GM19099 (cell line): ENCODE data around the gene DTYMK.
A peak's percentile ranks its signal among the peaks of the same experiment; 100 is the strongest.

Experiments used
- POLR2A ChIP-seq: IDR thresholded peaks from 3 replicates; pipeline ENCODE4 v1.6.1; 2011; ENCODE audit warnings: low read depth; ENCODE audit not compliant: insufficient read length; ENCODE audit errors: extremely low read depth

Gene DTYMK

DNA sequence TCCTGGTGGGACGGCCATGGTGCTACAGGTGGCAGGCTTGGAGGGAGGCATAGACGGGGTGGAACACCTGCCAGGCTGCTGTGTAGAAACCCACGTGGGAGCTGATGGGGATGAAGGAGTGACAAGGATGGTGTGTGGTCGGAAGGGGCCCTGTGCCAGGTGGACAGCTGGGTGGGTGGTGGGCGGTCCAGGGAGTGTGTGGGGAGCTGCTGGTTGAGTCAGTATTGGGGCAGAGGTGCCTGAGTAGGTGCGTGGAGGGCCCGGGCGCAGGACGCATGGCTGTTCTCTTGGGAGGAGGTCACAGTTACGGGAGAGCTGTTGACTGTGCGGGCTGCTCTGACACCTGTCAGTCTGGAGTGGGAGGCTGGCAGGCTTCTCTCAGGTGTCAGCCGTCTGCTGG, 35.2 kb upstream of the DTYMK start:
- no peak for TF ChIP-seq POLR2A

DNA sequence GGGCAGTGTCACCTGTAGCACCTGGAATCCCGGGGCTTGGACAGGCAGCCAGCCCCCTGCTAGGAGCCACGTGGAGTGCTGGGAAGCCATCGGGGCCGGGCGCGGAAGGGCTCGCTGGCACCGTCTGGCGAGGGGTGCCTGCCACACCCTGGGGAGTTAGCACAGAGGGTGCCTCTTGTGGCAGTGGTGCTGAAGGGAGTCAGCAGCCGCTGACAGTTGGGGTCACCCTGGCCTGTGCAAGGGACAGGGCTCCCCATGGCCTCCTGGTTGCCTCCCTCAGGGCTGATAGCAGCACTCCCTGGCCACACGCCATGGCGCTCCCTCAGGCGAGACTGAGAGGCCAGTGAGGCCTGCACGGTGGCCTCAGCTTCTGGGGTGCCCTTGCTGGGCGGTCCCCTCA, 33.9 kb upstream of the DTYMK start:
- no peak for TF ChIP-seq POLR2A

DNA sequence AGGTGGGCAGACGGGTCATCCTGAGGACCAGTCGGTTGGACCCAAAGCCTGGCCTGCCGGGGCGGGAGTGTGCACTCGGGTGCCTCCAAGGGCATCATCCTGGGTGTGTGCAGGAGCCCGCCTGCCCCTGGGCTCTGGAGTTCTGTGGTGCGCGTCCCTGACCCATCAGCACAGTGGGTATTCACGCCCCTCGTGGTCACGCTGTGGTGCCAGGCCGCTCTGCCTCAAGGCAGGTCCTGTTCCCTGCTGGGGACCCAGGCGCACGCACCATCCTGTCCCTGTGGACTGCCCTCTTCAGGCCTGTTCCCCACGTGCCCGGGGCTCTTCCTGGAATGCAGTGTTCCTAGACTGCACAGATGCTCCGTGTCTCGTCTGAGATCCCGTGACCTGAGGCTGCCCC, 33.5 kb upstream of the DTYMK start:
- TF ChIP-seq POLR2A = no peak

DNA sequence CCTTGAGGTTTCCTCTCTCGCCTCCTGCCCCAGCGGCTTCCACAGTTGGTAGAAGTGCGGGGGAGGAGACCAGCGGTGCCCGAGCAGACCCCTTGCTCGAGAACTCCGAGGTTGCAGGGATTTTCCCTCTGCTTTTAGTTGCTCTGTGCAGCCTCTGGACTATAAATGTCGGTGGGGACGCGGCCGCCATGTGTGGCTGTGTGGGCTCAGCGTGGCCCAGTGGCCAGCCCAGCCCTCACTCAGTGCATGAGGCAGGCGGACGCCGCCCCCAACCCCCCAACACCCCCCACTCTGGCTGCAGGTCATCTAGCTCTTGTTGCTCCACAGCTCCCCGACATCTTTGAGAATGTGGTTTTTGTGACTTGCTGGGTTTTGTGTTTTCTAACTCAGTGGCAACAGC, 32.5 kb upstream of the DTYMK start:
- no peak for TF ChIP-seq POLR2A

DNA sequence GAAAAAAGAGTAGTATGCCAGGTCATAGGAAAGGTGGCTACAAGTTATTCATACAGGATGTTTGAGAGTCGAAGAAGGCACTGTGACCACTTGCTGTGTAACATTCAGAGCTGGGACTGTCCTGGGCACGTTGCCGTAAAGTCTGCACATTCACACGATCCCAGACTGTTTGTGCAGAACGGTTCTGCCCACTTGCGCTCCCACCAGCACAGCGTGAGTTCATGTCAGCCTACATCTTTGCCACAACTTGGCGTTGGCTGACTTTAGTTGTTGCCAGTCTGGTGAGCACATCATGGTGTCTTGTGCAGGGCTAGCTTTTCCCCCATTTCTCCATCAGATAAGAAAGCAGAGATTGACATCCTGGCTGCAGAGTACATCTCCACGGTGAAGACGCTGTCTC, 22.3 kb upstream of the DTYMK start:
- no peak for TF ChIP-seq POLR2A

DNA sequence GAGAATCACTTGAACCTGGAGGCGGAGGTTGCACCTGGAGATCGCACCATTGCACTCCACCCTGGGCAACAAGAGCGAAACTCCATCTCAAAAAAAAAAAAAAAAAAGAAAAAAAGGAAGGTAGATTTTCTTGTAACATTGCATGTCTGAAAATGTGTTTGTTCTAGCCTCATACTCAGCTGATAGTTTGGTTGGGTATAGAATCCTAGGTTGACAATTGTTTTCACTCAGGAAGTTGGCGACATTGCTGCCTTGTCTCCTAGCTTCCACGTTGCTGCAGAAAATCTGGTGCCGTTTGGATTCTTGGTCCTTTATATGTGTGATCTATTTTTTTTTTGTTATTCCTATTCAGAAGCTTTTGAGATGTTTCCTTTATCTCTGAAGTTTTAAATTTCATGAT, 19.9 kb upstream of the DTYMK start:
- TF ChIP-seq POLR2A = no peak

DNA sequence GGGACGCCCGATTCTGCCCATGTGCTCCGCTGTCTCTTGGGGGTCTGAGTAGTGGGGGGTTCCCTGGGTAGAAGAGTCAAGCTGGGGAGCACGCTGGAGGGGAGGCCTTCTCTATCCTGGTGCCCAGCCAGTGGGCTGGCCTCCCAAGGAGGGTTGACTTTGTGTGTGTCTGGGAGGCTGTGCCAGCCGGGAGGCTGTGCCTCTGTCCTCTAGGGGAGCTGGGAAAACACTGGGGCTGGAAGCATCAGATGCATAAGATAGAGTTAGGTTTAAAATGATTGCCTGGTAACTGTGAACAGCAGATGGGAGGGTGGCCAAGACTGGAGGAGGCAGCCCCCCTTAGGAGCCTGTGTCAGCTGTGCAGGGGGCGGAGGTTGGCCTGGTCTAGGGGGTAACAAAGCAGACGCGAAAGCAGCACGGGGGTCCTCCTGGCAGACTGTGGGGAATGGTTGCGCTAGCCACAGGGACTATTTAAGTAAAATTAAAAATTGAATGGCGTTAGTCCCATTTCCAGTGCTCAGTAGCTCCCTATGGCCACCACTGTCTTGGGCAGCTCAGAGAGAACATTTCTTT, 16.5 kb upstream of the DTYMK start:
- no peak for TF ChIP-seq POLR2A

DNA sequence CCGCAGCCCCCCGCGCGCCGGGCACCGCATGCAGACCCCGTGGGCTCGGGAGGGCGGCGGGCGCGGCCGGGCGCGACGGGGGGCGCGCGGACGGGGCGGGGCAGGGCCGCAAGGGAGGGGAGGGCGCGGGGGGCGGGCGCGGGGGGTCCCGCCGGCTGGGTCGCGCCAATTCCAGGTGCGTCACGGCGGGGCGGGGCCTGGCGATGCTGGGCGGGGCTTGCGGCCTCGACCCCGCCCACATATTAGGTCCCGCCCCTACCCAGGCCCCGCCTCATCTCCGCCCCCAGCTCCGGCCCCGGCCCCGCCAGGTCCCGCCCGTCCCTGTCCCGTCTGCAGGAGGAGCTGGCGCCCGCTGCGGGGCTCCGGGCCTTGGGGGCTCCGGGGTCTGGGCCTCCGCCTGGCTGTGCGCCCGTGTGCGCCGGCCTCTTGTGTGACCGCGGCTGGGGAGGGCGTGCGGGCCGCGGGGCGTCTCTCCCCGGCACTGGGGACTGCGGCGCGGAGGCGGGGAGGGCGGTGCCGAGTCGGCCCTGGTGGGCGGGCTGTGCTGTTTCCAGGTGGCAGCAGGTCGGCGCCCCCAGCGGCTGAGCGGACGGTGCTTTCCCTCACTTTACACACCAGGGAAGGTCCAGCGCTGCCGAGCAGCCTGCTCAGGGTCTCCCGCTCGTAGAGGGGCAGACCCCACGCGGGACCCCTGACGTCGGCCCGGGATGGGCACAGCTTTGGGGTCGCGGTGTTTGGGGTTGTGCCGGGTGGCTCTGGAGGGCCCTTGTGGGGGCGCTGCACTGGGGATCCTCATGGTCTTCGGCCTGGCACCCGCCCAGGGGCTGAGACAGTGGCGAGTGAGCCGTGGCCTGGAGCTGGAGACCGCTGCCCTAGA, 15.8 kb upstream of the DTYMK start:
- TF ChIP-seq POLR2A = no peak

DNA sequence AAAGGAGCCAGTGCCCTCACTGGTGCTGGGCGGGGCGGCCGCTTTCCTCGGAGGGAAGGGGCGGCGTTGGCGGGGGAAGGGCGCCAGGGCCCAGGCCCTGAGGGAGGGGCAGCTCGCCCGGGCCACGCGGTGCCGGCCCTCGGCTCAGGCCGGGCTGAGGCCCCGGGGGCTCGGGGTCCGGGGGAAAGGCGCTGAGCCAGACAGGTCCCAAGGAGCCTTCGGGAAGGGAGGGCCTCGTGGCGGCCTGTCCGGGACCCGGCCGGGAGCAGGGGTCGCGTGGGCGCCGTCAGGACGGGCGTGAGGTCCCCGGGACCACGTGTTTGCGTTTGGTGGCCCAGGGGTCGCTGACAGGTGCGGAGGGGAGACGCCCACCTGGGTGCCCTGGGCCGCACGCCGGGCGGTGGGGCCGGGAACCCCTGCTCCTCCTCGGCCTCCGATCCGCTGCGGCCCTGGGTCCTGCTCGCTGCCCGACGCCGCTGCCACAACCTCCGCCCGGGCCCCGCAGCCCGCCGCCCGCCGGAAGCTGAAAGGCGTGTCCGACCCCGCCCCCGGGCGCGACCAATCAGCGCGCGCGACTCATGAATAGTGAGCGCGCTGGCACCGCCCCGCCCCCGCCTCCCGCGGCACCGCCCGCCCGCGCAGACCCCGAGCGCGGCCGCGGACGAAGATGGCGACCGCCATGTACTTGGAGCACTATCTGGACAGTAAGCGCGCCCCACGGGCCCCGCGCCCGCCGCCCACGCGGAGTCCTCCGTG, 15.0 kb upstream of the DTYMK start, which contains the start of gene ING5:
TSS of gene ING5 (plus strand) at position 641 of the 756 bp plus-strand sequence. CDS start at position 668, 27 bp downstream.
- peak; percentile 77 for TF ChIP-seq POLR2A

DNA sequence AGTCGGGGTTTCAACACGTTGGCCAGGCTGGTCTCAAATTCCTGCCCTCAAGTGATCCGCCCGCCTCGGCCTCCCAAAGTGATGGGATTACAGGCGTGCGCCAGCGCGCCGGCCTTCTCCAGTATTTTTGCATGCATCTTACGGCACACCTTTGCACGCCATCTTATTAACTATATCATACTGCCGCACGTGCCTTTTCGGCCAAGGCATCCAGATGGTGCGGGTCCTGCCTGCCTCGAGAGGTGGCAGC, 14.5 kb upstream of the DTYMK start:
- TF ChIP-seq POLR2A = no peak

DNA sequence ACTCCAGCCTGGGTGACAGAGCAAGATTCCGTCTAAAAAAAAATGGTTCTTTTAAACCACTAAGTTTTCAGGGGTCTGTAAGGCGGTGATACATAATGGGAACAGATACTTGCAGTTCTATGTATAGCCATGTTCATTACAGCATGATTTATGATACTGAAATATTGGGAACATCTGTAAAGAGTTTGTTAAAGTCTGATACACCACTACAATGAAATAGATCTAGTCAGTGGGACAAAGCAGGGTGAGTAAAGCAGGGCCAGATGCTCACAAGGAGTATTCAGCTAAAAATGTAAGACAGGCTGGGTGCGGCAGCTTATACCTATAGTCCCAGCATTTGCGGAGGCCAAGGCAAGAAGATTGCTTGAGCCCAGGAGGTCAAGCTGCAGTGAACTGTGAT, 9.0 kb upstream of the DTYMK start:
- no peak for TF ChIP-seq POLR2A

DNA sequence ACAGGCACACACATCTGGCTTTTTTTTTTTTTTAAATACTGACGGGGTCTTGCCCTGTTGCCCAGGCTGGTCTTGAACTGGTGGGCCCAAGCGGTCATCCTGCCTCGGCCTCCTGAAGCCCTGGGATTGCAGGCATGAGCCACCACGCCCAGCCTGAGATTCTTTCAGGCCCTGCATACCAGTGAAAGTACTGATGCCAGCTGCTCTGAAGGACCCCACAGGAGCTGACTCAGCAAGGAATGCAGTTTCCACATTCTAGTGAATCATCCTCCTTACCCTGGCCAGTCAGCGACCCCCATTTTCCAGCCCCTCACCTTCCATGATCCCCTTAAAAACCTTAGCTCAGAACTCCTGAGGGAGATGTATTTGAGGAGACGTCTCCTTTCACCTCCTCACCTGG, 5.8 kb upstream of the DTYMK start:
- no peak for TF ChIP-seq POLR2A

DNA sequence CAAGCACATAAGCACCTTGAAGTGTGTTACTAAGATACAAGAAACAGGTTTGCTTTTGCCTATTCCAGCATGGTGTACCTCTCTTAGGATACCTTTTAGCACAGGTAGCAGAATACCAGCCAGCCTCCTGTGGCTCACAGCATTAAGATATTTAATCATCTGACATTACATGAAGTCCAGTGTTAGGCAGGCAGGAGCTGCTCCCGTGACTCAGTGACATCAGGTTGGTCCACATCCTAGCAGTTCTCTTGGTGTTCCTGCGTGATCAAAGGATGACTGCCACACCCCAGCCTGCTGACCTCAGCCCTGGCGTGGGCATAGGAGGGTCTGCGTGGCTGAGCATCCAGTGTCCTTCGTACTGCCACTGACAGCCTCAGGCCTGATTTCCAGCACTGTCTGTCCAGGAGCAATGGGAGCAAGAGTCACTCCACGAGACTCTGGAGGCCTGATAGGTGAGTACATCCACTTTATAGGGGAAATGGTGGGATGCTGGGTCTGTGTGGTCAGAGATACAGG, 3.6 kb upstream of the DTYMK start:
- no peak for TF ChIP-seq POLR2A

DNA sequence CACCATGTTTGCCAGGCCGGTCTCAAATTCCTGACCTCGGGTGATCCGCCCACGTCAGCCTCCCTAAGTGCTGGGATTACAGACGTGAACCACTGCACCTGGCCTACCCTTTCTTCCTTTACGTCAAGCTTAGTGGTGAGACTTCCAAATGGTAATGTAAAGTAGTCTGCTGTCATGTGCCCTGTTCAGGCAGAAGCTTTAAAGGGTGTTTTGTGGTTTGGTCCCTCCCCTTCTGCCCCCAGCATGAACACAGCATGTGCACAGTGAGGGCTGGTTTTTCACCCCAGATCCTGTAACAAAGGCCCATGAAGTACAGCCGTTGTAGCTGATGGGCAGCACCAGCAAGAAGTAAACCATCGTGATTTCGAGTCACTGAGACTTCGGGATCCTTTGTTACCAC, 2.7 kb upstream of the DTYMK start:
- TF ChIP-seq POLR2A = no peak

DNA sequence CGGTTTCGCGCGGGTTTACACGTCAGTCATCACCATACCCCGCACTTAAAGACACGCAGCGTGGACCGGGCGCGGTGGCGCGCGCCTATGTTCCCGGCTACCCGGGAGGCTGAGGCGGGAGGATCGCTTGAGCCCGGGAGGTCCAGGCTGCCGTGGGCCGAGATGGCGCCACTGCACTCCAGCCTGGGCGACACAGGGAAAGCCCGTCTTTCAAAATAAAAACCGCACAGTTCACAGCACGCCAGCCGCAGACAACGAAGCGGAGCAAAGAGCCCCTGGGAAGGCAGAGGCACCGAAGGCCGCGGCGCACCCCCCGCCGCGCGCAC, 328 bp downstream of the DTYMK start:
- no peak for TF ChIP-seq POLR2A
